Lower lobe of right lung (tissue), 2 donors: ENCODE measurements around the gene RPGR. TPM values are rescaled to one million over a fixed set of nuclear protein-coding genes. Genes with fewer than 3 reads are reported as not detected.

Source experiments
- ATAC-seq, 2 donors: fragments of 200-7000 bp; cut with Tn5 transposase; one replicate each; pipeline ENCODE4 v1.9.1; 2020 to 2022; ENCODE audit warnings: mild to moderate bottlenecking in 2 of 2, moderate library complexity in 2 of 2
- DNase-seq: peaks from one replicate; pipeline ENCODE4 v3.0.0-alpha.2; 2020
- H3K27ac ChIP-seq: fragments of 200-600 bp; one replicate; pipeline ENCODE4 v1.8.0; 2022
- H3K27me3 ChIP-seq: fragments of 200-600 bp; one replicate; pipeline ENCODE4 v1.8.0; 2022; ENCODE audit warnings: low read depth
- H3K36me3 ChIP-seq: fragments of 200-600 bp; one replicate; pipeline ENCODE4 v1.8.0; 2022; ENCODE audit warnings: mild to moderate bottlenecking
- H3K4me1 ChIP-seq: fragments of 200-600 bp; one replicate; pipeline ENCODE4 v1.8.0; 2022
- H3K4me3 ChIP-seq: fragments of 200-600 bp; one replicate; pipeline ENCODE4 v1.8.0; 2022; ENCODE audit warnings: mild to moderate bottlenecking
- H3K9me3 ChIP-seq: fragments of 200-600 bp; one replicate; pipeline ENCODE4 v1.8.0; 2022
- intact Hi-C: fragments of 100-400 bp; cut with DNase I; formaldehyde crosslinking; loops from one replicate; pipeline ENCODE4 v1.11.0; 2022
- long read RNA-seq: library from polyadenylated mRNA; unstranded; transcript quantifications from one replicate; pipeline ENCODE4 v2.0.0, GENCODE V29; 2021
- total RNA-seq: library from RNA; stranded (reverse); fragmentation: NEBNext Ultra II Directional; extraction: Animal tissue kit (Norgen Biotek cat#: 25700); gene quantifications from one replicate; pipeline ENCODE4 v1.2.1, GENCODE V29; 2021
- TF ChIP-seq, protein P1 (sequence below): fragments of 200-600 bp; IDR thresholded peaks from one replicate; pipeline ENCODE4 v1.8.0; 2022; ENCODE audit warnings: antibody characterized with exemption, mild to moderate bottlenecking
- donor health status: DM: no; HTN: yes; CAD: no; lungs with severe emphysema.

The RPGR gene, protein sequence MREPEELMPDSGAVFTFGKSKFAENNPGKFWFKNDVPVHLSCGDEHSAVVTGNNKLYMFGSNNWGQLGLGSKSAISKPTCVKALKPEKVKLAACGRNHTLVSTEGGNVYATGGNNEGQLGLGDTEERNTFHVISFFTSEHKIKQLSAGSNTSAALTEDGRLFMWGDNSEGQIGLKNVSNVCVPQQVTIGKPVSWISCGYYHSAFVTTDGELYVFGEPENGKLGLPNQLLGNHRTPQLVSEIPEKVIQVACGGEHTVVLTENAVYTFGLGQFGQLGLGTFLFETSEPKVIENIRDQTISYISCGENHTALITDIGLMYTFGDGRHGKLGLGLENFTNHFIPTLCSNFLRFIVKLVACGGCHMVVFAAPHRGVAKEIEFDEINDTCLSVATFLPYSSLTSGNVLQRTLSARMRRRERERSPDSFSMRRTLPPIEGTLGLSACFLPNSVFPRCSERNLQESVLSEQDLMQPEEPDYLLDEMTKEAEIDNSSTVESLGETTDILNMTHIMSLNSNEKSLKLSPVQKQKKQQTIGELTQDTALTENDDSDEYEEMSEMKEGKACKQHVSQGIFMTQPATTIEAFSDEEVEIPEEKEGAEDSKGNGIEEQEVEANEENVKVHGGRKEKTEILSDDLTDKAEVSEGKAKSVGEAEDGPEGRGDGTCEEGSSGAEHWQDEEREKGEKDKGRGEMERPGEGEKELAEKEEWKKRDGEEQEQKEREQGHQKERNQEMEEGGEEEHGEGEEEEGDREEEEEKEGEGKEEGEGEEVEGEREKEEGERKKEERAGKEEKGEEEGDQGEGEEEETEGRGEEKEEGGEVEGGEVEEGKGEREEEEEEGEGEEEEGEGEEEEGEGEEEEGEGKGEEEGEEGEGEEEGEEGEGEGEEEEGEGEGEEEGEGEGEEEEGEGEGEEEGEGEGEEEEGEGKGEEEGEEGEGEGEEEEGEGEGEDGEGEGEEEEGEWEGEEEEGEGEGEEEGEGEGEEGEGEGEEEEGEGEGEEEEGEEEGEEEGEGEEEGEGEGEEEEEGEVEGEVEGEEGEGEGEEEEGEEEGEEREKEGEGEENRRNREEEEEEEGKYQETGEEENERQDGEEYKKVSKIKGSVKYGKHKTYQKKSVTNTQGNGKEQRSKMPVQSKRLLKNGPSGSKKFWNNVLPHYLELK
- total RNA-seq, result 15.2 TPM
- long read RNA-seq, transcript RPGR-201 (19 exons, 3,108 nt), result major isoform, 12 of 22 reads
- long read RNA-seq, partial matches to known transcripts, result 5 of 22 reads
- long read RNA-seq, other reads (novel, unspliced or antisense), result 4 of 22 reads

DNA sequence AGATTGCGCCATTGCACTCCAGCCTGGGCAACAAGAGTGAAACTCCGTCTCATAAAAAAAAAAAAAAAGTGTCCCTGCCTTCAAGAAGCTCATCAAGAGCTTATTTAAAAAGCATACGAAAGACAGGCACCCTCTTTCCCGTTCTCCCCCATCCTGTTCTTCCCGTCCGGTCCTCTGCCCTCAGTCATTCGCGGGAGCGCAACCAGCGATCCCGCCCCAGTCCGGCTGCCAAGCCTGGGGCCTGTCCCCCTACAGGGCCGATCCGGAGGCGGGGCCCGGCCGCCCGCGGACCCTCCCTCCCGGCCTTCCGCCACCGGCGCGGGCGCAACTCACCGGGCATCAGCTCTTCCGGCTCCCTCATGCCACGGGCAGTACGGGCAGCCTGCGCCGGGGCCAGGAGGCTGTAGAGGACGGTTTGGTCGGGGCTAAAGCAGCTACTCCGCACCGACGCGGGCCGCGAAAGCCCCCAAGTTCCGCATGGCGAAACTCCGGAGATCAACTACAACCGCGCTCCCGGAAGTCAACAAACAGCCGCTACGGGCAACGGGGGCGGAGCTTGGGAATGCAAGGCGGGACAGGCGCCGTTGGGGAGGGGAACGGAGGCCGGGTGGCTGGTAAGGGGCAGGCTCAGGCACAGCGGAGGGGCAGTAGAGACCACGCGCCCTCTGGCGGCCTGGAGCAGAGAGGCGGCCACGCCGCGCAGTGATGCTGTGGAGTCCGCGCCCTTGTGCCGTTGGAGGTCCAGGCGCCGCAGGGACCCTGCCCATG lies at the start of gene RPGR:
TSS of gene RPGR (minus strand) at position 503 of the 768 bp plus-strand sequence. CDS start at position 361, 142 bp downstream.
- TF ChIP-seq, protein P1, sequence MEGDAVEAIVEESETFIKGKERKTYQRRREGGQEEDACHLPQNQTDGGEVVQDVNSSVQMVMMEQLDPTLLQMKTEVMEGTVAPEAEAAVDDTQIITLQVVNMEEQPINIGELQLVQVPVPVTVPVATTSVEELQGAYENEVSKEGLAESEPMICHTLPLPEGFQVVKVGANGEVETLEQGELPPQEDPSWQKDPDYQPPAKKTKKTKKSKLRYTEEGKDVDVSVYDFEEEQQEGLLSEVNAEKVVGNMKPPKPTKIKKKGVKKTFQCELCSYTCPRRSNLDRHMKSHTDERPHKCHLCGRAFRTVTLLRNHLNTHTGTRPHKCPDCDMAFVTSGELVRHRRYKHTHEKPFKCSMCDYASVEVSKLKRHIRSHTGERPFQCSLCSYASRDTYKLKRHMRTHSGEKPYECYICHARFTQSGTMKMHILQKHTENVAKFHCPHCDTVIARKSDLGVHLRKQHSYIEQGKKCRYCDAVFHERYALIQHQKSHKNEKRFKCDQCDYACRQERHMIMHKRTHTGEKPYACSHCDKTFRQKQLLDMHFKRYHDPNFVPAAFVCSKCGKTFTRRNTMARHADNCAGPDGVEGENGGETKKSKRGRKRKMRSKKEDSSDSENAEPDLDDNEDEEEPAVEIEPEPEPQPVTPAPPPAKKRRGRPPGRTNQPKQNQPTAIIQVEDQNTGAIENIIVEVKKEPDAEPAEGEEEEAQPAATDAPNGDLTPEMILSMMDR, result peak; percentile 84
- peak within 1 kb of the TSS; percentile 95 for H3K27ac ChIP-seq
- H3K4me1 ChIP-seq, result no peaks in the 10 kb centered on the region
- peak within 1 kb of the TSS; percentile 65 for H3K4me3 ChIP-seq
- DNase-seq (peak; percentile 96), ATAC-seq (peak; percentile 99 to 100)
- H3K27me3 ChIP-seq, result no peaks in the 10 kb centered on the region
- no peaks in the 10 kb centered on the region for H3K36me3 ChIP-seq
- intact Hi-C loops, result no loop called here
- H3K9me3 ChIP-seq, result no peaks in the 10 kb centered on the region

DNA sequence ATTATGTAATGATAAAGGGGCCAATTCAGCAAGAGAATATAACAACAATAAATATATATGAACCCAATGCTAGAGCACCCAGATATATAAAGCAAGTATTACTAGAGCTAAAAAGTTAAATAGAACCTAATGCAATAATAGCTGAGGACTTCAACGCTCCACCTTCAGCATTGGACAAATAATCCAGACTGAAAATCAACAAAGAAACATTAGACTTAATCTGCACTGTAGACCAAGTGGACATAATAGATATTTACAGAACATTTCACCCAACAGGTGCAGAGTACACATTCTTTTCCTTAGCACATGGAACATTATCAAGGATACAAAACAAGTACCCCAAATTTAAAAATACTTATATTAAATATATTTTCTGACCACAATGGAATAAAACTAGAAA lies 49.4 kb upstream of the RPGR start:
- intact Hi-C loops, result no loop called here

DNA sequence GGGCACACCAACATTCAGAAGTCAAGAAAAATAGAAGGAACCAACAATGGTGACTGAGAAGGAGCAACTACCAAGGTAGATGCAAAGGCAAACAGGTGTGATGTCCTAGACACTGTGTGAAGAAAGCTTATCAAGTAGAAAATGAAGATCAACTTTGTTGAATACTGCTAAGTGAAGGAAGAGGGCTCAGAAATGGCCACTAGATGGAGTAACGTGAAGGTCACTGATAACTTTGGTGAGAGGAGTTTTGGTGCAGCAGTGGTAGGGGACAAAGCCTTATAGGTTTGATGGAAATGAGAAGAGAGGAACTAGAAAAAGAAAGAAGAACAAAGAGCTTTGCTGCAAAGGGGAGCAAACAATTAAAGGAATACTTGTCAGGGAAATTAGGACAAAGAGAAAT lies 48.6 kb upstream of the RPGR start:
- TF ChIP-seq, protein P1, result peak; percentile 32
- no peaks in the 10 kb centered on the region for H3K4me1 ChIP-seq
- intact Hi-C loops, result no loop called here
- H3K27me3 ChIP-seq, result no peaks in the 10 kb centered on the region
- H3K9me3 ChIP-seq, result no peaks in the 10 kb centered on the region
- no peaks in the 10 kb centered on the region for H3K36me3 ChIP-seq
- no peak for ATAC-seq
- no peak overlapping the region for H3K27ac ChIP-seq
- H3K4me3 ChIP-seq, result no peak overlapping the region
- DNase-seq, result no peak

More for the DNA sequence above, 49.4 kb upstream of the RPGR start:
- DNase-seq, result no peak
- Histone ChIP-seq H3K4me1 (no peaks in the 10 kb centered on the region), H3K4me3 (no peak overlapping the region), H3K27ac (no peak overlapping the region), H3K9me3 (no peaks in the 10 kb centered on the region), H3K36me3 (no peaks in the 10 kb centered on the region), H3K27me3 (no peaks in the 10 kb centered on the region)
- TF ChIP-seq, protein P1, result no peak
- ATAC-seq, result no peak

DNA sequence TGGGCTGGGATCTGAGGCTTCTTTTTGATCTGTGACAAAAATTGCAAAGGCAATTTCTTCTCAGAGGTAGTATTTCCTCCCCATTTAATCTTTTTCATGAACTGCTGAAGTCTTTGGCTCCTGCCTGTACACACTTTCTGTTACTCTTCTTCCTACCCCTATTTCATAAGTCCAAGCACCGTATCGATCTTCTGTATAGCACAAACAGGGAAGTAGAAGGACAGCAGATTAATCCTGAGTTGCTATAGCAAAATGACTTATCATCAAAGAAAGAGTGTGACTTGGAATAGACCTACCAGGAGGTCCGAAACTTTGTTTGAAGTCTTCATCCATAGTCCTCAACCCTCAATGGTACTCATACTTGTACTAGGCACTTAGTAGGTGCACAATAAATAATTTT lies 47.1 kb upstream of the RPGR start:
- DNase-seq (no peak), ATAC-seq (no peak)
- H3K36me3 ChIP-seq, result no peaks in the 10 kb centered on the region
- TF ChIP-seq, protein P1, result no peak
- intact Hi-C loops, result no loop called here
- H3K27ac ChIP-seq, result no peak overlapping the region
- no peaks in the 10 kb centered on the region for H3K27me3 ChIP-seq
- no peaks in the 10 kb centered on the region for H3K4me1 ChIP-seq
- H3K4me3 ChIP-seq, result no peak overlapping the region
- H3K9me3 ChIP-seq, result no peaks in the 10 kb centered on the region
